GM21529 (cell line): Measurements from ENCODE around the gene CELSR2.
"Not testable (repeated sequence)": the region's sequence is repeated elsewhere in the genome, so short reads cannot be mapped to it uniquely, and the experiment has no call there.

Experiments used
- ATAC-seq: cut with Tn5 transposase; IDR thresholded peaks from one replicate; pipeline ENCODE4 v1.9.1; 2021; ENCODE audit not compliant: unreplicated experiment

The CELSR2 gene

GRCh38 chr1:109300650-109301151 is 51.4 kb downstream of the CELSR2 start:
- ATAC-seq: no peak

- no peak for ATAC-seq
Observed at GRCh38 chr1:109301874-109302273, 52.5 kb downstream of the CELSR2 start.

- no peak for ATAC-seq
Observed at GRCh38 chr1:109304226-109304920, 55.0 kb downstream of the CELSR2 start.

GRCh38 chr1:109305991-109306390 is 56.7 kb downstream of the CELSR2 start:
- ATAC-seq: not testable (repeated sequence)

- ATAC-seq: no peak
Observed at GRCh38 chr1:109306832-109307273, 57.5 kb downstream of the CELSR2 start, which contains the start of gene MYBPHL. TSS of gene MYBPHL (minus strand) at chr1:109307011. CDS start at chr1:109306991, 20 bp downstream.

GRCh38 chr1:109307274-109308021 is 58.1 kb downstream of the CELSR2 start:
- ATAC-seq: no peak

GRCh38 chr1:109309347-109309746 is 60.0 kb downstream of the CELSR2 start:
- no peak for ATAC-seq

GRCh38 chr1:109312246-109312645 is 62.9 kb downstream of the CELSR2 start:
- no peak for ATAC-seq

- ATAC-seq: no peak
Observed at GRCh38 chr1:109312978-109313775, 63.8 kb downstream of the CELSR2 start.

- ATAC-seq: no peak
Observed at GRCh38 chr1:109314795-109315194, 65.5 kb downstream of the CELSR2 start.

- no peak for ATAC-seq
Observed at GRCh38 chr1:109315288-109315687, 65.9 kb downstream of the CELSR2 start.

- no peak for ATAC-seq
Observed at GRCh38 chr1:109316506-109316905, 67.2 kb downstream of the CELSR2 start.

- no peak for ATAC-seq
Observed at GRCh38 chr1:109319114-109319513, 69.8 kb downstream of the CELSR2 start.

- no peak for ATAC-seq
Observed at GRCh38 chr1:109322974-109323373, 73.6 kb downstream of the CELSR2 start.
